ENCODE results near the gene ETV5. TPM values are rescaled to one million over a fixed set of nuclear protein-coding genes. Genes with fewer than 3 reads are reported as not detected.

ETV5 gene
- total and polyA plus RNA-seq, 2 donors (not counting 3 experiments of a cell fraction or from before 2014, with no cell fraction given), result 8.8 to 40.9 TPM

GRCh38 chr3:186152889-186153292 is 44.0 kb upstream of the ETV5 start:
- Histone ChIP-seq H3K27me3 (ENCODE audit: control insufficient read depth in 2 of 2, insufficient read depth in 2 of 2, low read length in 2 of 2) (no peaks in the 10 kb centered on the region), H2AFZ (ENCODE audit: low read depth, low read length) (no peak overlapping the region), H3K9me1 (replicated peaks; ENCODE audit: control insufficient read depth, extremely low read depth, insufficient read depth, low read length) (no peaks in the 10 kb centered on the region), H3K27ac (ENCODE audit: insufficient read depth, low read depth, low read length) (no peak overlapping the region), H3K4me3 (replicated peaks in 1 of 3; ENCODE audit: insufficient read depth in 1 of 3, low read depth in 1 of 3, low read length in 3 of 3) (no peak overlapping the region), H3K4me2 (ENCODE audit: insufficient read depth, low read length) (no peak overlapping the region), H3K79me2 (ENCODE audit: control insufficient read depth, insufficient read depth, low read length) (no peaks in the 10 kb centered on the region), H3K36me3 (ENCODE audit: control insufficient read depth in 2 of 2, extremely low read depth in 1 of 2, insufficient read depth in 2 of 2, low read length in 2 of 2) (no peaks in the 10 kb centered on the region), H3K4me1 (ENCODE audit: control insufficient read depth, extremely low read depth, insufficient read depth, low read length) (no peaks in the 10 kb centered on the region), H3K9ac (replicated peaks; ENCODE audit: extremely low read depth, insufficient read depth, low read length) (no peak overlapping the region), H3K9me3 (replicated peaks; ENCODE audit: control insufficient read depth, insufficient read depth, low read length) (no peaks in the 10 kb centered on the region), H4K20me1 (replicated peaks; ENCODE audit: control insufficient read depth, extremely low read depth, insufficient read depth, low read length) (no peaks in the 10 kb centered on the region)
- ChIA-PET CTCF (interaction anchor here (0.6 to 1.4 kb wide), 2 partner anchors 209 to 654 kb away, joined by 4 read pairs; partner anchors contain the start of gene TMEM41A), POLR2A (no interaction called here)
- no peak for FAIRE-seq
- TF ChIP-seq CTCF (IDR thresholded peaks at IDR 0.05; ENCODE audit: extremely low read depth in 1 of 2, insufficient read depth in 1 of 2, low read depth in 1 of 2, low read length in 2 of 2) (no peak), MAX (IDR thresholded peaks at IDR 0.05; ENCODE audit: insufficient read depth, insufficient read length) (no peak), FOS (IDR thresholded peaks at IDR 0.05; ENCODE audit: borderline replicate concordance, insufficient read depth, low read length) (no peak), JUN (IDR thresholded peaks at IDR 0.05; ENCODE audit: borderline replicate concordance, insufficient read depth, insufficient read length, low read depth) (no peak)
- dilution Hi-C loops (cut with MboI; ENCODE audit: extremely low pct_ligation_motif_present, low sequenced_read_pairs), result no loop called here
- no peak for DNase-seq (ENCODE audit: low read depth, low spot score)
- intact Hi-C loops (cut with micrococcal nuclease), result no loop called here
- BruUV-seq (replicated peaks), result no TSS peak

DNA sequence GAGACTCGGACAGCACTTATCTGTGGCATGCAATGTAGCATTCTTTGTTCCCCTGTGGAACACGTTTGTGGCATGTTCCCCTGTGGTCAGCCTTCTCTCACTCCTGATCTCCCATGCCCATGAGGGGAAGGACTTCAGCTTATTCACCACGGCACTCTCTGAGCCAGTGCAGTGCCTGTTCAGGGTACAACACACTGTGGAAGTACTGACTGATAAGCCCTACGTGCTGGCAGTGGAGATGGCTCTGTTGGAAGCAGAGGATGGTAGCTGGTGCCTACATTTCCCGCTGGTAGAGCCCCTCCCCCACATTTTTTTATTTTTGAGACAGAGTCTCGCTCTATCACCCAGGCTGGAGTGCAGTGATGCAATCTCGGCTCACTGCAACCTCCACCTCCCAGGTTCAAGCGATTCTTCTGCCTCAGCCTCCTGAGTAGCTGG is 43.5 kb upstream of the ETV5 start:
- DNase-seq (ENCODE audit: low read depth, low spot score), result no peak
- TF ChIP-seq MYC (IDR thresholded peaks at IDR 0.05; ENCODE audit: low read depth, low read length), result no peak
- no peak for TF ChIP-seq CTCF (IDR thresholded peaks at IDR 0.05; ENCODE audit: extremely low read depth in 1 of 2, insufficient read depth in 1 of 2, low read depth in 1 of 2, low read length in 2 of 2)
- no peak for TF ChIP-seq FOS (IDR thresholded peaks at IDR 0.05; ENCODE audit: borderline replicate concordance, insufficient read depth, low read length)
- no peak for TF ChIP-seq JUN (IDR thresholded peaks at IDR 0.05; ENCODE audit: borderline replicate concordance, insufficient read depth, insufficient read length, low read depth)
- no peak for TF ChIP-seq MAX (IDR thresholded peaks at IDR 0.05; ENCODE audit: insufficient read depth, insufficient read length)
- no peak for TF ChIP-seq POLR2A (IDR thresholded peaks at IDR 0.05; ENCODE audit: low read depth, low read length)
- no peak for TF ChIP-seq EZH2 (IDR thresholded peaks at IDR 0.05; ENCODE audit: borderline replicate concordance, low read depth, low read length, severe bottlenecking)
- no peak for TF ChIP-seq GATA2 (IDR thresholded peaks at IDR 0.05; ENCODE audit: insufficient read depth, insufficient read length, low read depth, low read length)
- no peak for TF ChIP-seq POLR2AphosphoS5 (IDR thresholded peaks at IDR 0.05; ENCODE audit: insufficient read depth, low read depth, low read length)
- Histone ChIP-seq H3K27ac (ENCODE audit: insufficient read depth, low read depth, low read length) (no peak overlapping the region), H3K9me1 (replicated peaks; ENCODE audit: control insufficient read depth, extremely low read depth, insufficient read depth, low read length) (no peaks in the 10 kb centered on the region), H3K9ac (replicated peaks; ENCODE audit: extremely low read depth, insufficient read depth, low read length) (no peak overlapping the region), H3K4me1 (ENCODE audit: control insufficient read depth, extremely low read depth, insufficient read depth, low read length) (no peaks in the 10 kb centered on the region), H3K79me2 (ENCODE audit: control insufficient read depth, insufficient read depth, low read length) (no peaks in the 10 kb centered on the region), H4K20me1 (replicated peaks; ENCODE audit: control insufficient read depth, extremely low read depth, insufficient read depth, low read length) (no peaks in the 10 kb centered on the region), H2AFZ (ENCODE audit: low read depth, low read length) (no peak overlapping the region), H3K4me2 (ENCODE audit: insufficient read depth, low read length) (no peak overlapping the region), H3K4me3 (replicated peaks in 1 of 3; ENCODE audit: insufficient read depth in 1 of 3, low read depth in 1 of 3, low read length in 3 of 3) (no peak overlapping the region), H3K27me3 (ENCODE audit: control insufficient read depth in 2 of 2, insufficient read depth in 2 of 2, low read length in 2 of 2) (no peaks in the 10 kb centered on the region), H3K36me3 (ENCODE audit: control insufficient read depth in 2 of 2, extremely low read depth in 1 of 2, insufficient read depth in 2 of 2, low read length in 2 of 2) (no peaks in the 10 kb centered on the region), H3K9me3 (replicated peaks; ENCODE audit: control insufficient read depth, insufficient read depth, low read length) (no peaks in the 10 kb centered on the region)
- no peak for FAIRE-seq
- ChIA-PET POLR2A (no interaction called here), CTCF (interaction anchor here (1.4 kb wide), 1 partner anchor 209 kb away, joined by 4 read pairs; no protein-coding TSS in a partner anchor)
- dilution Hi-C loops (cut with MboI; ENCODE audit: extremely low pct_ligation_motif_present, low sequenced_read_pairs), result no loop called here
- no TSS peak for BruUV-seq (replicated peaks)
- intact Hi-C loops (cut with micrococcal nuclease), result no loop called here
